ENCODE measurements around the gene KLHL22.
"Not testable (repeated sequence)": the region's sequence is repeated elsewhere in the genome, so short reads cannot be mapped to it uniquely, and the experiment has no call there.

The KLHL22 gene

DNA sequence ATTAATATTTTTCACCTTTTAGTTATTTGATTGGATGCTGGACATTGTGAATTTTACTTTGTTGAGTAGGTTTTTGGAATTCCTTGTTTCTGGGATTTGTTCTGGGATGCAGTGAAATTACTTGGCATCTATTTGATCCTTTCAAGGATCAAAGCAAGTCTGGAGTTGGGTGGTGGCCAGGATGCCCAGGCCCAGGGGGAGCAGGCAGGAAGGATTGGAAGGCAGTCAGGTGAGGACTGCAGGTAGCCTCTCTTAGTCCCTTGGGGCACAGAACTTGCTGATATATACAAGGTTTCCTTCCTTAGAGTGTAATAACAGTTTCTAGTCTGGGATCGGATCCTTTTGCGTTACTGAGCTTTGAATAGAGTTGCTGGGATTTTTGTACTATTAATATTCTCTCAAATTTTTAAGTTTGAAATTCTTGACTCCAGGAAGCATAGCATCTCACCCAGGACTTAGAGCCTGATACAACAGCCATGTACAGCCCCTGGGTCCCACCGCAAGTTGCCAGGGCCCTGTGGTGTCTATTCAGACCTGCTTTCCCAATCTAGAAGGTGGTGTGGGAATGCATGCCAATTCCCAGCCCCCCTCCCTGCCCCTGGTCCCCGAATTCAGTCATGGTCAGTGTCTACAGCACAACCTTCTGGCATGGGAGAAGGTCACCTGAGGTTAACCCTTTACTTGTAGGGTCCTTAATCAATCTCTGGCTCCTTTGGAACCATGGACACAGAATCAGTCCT is 95.6 kb downstream of the KLHL22 start:
- no peaks in the 10 kb centered on the region for H3K27me3 ChIP-seq (ENCODE audit: control insufficient read depth, insufficient read depth, low read length, poor library complexity, severe bottlenecking)
- no peak overlapping the region for H3K4me3 ChIP-seq (ENCODE audit: insufficient read depth, low read depth, low read length)
- H3K9me3 ChIP-seq (ENCODE audit: control insufficient read depth, low read length), result no peaks in the 10 kb centered on the region
- H3K4me1 ChIP-seq (ENCODE audit: control insufficient read depth, insufficient read depth, low read length), result peaks cover 7% of the 10 kb centered on the region
- 74 to 86% methylated on average over 2 of the region's 4 CpGs for WGBS, 2 experiments
- H3K36me3 ChIP-seq (ENCODE audit: control insufficient read depth, insufficient read depth, low read length), result peaks cover 11% of the 10 kb centered on the region
- H3K27ac ChIP-seq (ENCODE audit: insufficient read depth, low read depth, low read length, poor library complexity, severe bottlenecking), result no peak overlapping the region

DNA sequence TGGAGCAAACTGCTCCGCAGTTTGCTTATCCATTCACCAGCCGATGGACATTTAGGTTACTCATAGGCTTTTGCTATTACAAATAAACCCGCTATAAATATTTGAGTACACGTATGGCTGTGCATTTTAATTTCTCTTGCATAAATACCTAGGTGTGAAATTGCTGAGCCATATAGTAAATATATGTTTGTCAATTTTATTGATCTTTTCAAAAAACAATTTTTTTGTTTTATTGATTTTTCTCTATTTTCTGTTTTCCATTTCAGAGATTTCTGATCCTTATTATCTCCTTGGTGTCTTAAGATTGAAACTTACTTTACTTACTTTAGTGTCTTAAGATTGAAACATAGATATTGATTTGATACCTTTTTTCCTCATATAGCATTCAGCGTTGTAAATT is 97.2 kb downstream of the KLHL22 start:
- Histone ChIP-seq H3K4me3 (ENCODE audit: insufficient read depth, low read depth, low read length) (no peak overlapping the region), H3K27me3 (ENCODE audit: control insufficient read depth, insufficient read depth, low read length, poor library complexity, severe bottlenecking) (no peaks in the 10 kb centered on the region), H3K9me3 (ENCODE audit: control insufficient read depth, low read length) (no peaks in the 10 kb centered on the region), H3K36me3 (ENCODE audit: control insufficient read depth, insufficient read depth, low read length) (peaks cover 10% of the 10 kb centered on the region), H3K27ac (ENCODE audit: insufficient read depth, low read depth, low read length, poor library complexity, severe bottlenecking) (no peak overlapping the region), H3K4me1 (ENCODE audit: control insufficient read depth, insufficient read depth, low read length) (peaks cover 12% of the 10 kb centered on the region)
- 97 to 98% methylated on average over 3 to 5 of the region's 5 CpGs for WGBS, 2 experiments

DNA sequence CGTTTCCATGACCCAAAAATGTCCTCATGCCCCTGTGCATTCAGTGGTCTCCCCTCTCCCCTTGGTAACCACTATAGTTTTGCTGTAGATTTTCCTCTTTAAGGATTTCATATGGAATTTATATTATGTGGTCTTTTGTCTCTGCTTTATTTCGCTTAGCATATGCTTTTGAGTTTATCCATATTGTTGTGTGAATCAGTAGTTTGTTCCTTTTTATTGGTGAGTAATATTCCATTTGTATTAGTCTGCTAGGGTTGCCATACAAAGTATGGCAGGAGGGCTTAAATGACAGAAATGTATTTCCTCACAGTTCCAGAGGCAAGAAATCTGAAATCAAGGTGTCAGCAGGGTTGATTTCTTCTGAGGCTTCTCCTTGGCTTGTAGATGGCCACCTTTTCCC is 98.1 kb downstream of the KLHL22 start:
- Histone ChIP-seq H3K9me3 (ENCODE audit: control insufficient read depth, low read length) (no peaks in the 10 kb centered on the region), H3K27ac (ENCODE audit: insufficient read depth, low read depth, low read length, poor library complexity, severe bottlenecking) (no peak overlapping the region), H3K4me3 (ENCODE audit: insufficient read depth, low read depth, low read length) (no peak overlapping the region), H3K36me3 (ENCODE audit: control insufficient read depth, insufficient read depth, low read length) (peaks cover 6% of the 10 kb centered on the region), H3K4me1 (ENCODE audit: control insufficient read depth, insufficient read depth, low read length) (peaks cover 12% of the 10 kb centered on the region), H3K27me3 (ENCODE audit: control insufficient read depth, insufficient read depth, low read length, poor library complexity, severe bottlenecking) (no peaks in the 10 kb centered on the region)
- 96 to 98% methylated on average over 2 of the region's 2 CpGs for WGBS, 2 experiments

DNA sequence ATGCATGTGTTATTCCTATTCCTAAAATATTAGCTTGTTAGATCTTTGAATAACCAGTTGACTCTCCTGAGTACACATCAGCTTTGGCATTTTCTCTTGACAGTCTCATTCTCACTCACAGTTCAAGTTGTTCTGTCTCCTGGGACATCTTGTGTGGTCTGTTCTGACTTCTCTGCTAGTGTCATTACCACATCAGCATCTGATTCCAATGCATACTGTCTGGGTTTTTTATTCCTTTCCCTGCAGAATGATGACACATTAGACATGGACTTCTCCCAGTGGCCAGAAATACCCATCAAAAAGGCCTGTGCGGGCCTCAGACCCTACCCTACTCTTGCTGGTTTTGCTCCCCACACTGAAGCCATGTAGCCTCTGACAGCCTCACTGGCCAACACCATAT is 99.0 kb downstream of the KLHL22 start:
- H3K36me3 ChIP-seq (ENCODE audit: control insufficient read depth, insufficient read depth, low read length), result peaks cover 1% of the 10 kb centered on the region
- H3K9me3 ChIP-seq (ENCODE audit: control insufficient read depth, low read length), result no peaks in the 10 kb centered on the region
- no peak overlapping the region for H3K4me3 ChIP-seq (ENCODE audit: insufficient read depth, low read depth, low read length)
- no peaks in the 10 kb centered on the region for H3K27me3 ChIP-seq (ENCODE audit: control insufficient read depth, insufficient read depth, low read length, poor library complexity, severe bottlenecking)
- peaks cover 12% of the 10 kb centered on the region for H3K4me1 ChIP-seq (ENCODE audit: control insufficient read depth, insufficient read depth, low read length)
- no peak overlapping the region for H3K27ac ChIP-seq (ENCODE audit: insufficient read depth, low read depth, low read length, poor library complexity, severe bottlenecking)
- WGBS, 2 experiments, result 87 to 98% methylated on average over 1 of the region's 1 CpG

DNA sequence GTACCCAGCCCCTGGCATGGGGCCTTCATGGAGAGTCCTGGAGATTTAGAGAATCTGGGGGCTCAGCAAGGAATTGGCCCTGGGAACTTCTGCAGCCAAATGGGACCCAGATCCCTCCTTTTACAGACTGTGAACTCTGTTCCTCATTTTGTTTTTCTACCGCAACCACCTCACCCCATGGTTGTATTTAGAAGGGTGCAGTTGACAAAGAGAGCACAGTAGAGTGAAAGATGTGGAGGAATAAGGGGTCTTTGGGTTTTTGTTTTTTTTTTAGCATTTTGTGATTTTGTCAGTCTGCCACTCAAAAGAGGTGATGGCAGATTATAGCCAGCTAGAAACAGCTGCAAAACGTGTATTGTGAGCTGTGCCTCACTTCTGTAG is 99.7 kb downstream of the KLHL22 start:
- WGBS, 2 experiments, result 86 to 89% methylated on average over 2 of the region's 2 CpGs

DNA sequence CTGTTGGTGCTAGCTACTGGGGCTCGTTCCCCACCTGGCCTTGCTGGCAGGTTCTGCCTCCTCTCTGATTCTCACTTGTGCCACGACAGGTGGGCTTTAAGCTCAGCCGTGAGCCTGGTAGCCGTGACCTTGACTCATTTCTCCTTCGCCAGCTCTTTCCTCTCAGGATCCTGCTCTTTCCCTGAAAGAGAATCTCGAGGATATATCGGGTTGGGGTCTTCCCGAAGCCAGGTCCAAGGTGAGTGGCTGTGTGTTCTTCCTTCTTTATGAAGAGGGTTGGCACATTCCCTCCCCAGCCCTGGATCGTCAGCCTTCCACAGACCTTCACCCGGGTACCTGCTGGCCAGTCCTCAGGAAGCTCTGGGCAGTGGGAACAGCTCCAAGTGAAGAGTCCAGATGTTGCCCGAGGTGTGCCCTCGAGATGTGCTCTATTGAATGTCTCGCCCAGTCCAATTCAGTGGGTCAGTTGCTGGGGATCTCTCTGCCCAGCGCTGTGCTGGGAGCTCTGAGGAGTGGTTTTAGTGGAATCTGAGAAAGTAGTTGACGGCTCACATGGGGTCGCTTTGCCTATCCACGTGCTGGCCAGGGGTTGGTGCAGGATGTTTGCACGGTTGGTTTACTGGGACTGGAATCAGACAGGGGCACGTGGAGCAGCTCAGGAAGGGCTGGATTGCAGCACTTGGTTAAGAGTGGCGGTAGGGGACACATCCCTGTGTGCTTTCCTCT is 100.3 kb downstream of the KLHL22 start:
- no peaks in the 10 kb centered on the region for H3K27me3 ChIP-seq (ENCODE audit: control insufficient read depth, insufficient read depth, low read length, poor library complexity, severe bottlenecking)
- peaks cover 12% of the 10 kb centered on the region for H3K4me1 ChIP-seq (ENCODE audit: control insufficient read depth, insufficient read depth, low read length)
- H3K36me3 ChIP-seq (ENCODE audit: control insufficient read depth, insufficient read depth, low read length), result no peaks in the 10 kb centered on the region
- peak overlapping the region; percentile 92 for H3K4me3 ChIP-seq (ENCODE audit: insufficient read depth, low read depth, low read length)
- no peak overlapping the region for H3K27ac ChIP-seq (ENCODE audit: insufficient read depth, low read depth, low read length, poor library complexity, severe bottlenecking)
- no peaks in the 10 kb centered on the region for H3K9me3 ChIP-seq (ENCODE audit: control insufficient read depth, low read length)
- 87% methylated on average over 20 of the region's 20 CpGs for WGBS, 2 experiments

More for the DNA sequence above, 99.7 kb downstream of the KLHL22 start:
- Histone ChIP-seq H3K36me3 (ENCODE audit: control insufficient read depth, insufficient read depth, low read length) (no peaks in the 10 kb centered on the region), H3K27me3 (ENCODE audit: control insufficient read depth, insufficient read depth, low read length, poor library complexity, severe bottlenecking) (no peaks in the 10 kb centered on the region), H3K4me1 (ENCODE audit: control insufficient read depth, insufficient read depth, low read length) (peaks cover 12% of the 10 kb centered on the region), H3K27ac (ENCODE audit: insufficient read depth, low read depth, low read length, poor library complexity, severe bottlenecking) (no peak overlapping the region), H3K4me3 (ENCODE audit: insufficient read depth, low read depth, low read length) (no peak overlapping the region), H3K9me3 (ENCODE audit: control insufficient read depth, low read length) (no peaks in the 10 kb centered on the region)

DNA sequence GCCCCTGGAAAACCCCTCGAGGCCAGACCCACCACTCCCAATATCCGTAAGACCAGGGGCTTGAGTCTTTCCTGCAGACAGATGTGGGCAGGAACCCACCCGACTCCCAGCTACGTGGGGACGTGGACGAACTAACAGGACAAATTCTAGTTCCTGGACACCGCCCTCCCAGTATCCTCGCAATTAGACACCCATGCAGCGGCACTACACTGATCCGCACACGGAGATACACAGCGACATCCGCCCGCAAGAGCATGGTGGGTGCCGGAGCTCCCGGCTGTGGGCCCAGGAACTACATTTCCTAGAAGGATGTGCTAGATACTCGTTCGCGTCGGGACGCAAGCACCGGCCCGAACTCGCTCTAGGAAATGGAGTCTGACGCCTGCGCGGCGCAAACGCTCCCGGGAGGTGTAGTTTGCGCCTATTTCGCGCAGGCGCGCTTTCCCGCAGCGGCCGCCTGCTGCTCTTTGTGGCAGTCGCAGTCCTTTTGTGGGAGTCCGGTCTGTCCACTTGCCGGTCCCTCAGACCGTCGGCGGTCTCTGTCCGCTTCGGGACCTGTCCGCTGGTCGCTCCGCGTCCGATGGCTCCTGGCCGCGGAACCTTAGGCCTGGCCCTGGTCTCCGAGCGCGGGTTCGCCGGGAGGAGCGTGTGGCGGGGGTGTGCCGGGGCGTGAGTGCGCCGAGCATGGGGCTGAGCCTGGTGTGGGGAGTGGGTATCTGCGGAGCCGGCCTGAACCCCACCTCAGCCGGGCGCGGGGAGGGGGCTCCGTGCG is 101.7 kb downstream of the KLHL22 start, which contains the start of gene ZNF74:
ZNF74 (plus strand) TSS at position 447 of the 772 bp plus-strand sequence. CDS start 478 bp downstream, outside the sequence.
- Histone ChIP-seq H3K9me3 (ENCODE audit: control insufficient read depth, low read length) (no peaks in the 10 kb centered on the region), H3K27me3 (ENCODE audit: control insufficient read depth, insufficient read depth, low read length, poor library complexity, severe bottlenecking) (no peaks in the 10 kb centered on the region), H3K36me3 (ENCODE audit: control insufficient read depth, insufficient read depth, low read length) (no peaks in the 10 kb centered on the region), H3K4me1 (ENCODE audit: control insufficient read depth, insufficient read depth, low read length) (peaks cover 12% of the 10 kb centered on the region), H3K27ac (ENCODE audit: insufficient read depth, low read depth, low read length, poor library complexity, severe bottlenecking) (peak within 1 kb of the TSS; percentile 20), H3K4me3 (ENCODE audit: insufficient read depth, low read depth, low read length) (peak within 1 kb of the TSS; percentile 92)
- 6% methylated on average over 71 of the region's 71 CpGs for WGBS, 2 experiments

DNA sequence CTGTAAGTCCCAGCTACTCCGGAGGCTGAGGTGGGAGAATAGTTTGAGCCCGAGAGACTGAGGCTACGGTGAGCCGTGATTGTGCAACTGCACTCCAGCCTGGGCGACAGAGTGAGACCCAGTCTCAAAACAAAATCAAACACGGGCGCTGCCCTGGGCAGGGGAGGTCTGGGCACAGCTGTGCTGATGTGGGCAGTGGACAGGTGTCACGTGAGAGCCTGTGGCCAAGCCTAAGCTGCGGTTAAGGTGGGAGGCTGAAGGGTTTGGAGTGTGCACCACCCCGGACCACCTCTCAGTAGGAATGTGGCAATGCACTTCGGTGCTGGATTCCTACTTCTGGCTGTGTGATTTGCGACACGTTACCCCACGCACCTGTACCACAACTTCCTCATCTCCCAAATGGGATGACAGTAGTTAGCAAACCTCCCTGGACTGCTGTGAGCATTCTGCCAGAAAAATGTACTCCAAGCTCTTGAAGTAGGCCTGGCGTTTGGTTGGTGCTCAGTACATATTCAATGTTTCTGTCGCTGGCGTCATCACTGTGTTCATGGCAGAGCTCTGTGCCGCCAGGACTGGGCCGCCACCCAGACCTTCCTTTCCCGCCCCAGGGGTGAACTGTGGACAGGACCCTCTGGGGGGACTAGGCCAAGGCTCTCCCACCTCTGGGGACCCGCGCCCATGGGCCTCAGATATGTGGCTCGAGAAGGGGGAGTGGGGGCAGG is 102.5 kb downstream of the KLHL22 start:
- H3K36me3 ChIP-seq (ENCODE audit: control insufficient read depth, insufficient read depth, low read length), result no peaks in the 10 kb centered on the region
- 95 to 96% methylated on average over 23 of the region's 23 CpGs for WGBS, 2 experiments
- H3K27me3 ChIP-seq (ENCODE audit: control insufficient read depth, insufficient read depth, low read length, poor library complexity, severe bottlenecking), result no peaks in the 10 kb centered on the region
- peaks cover 12% of the 10 kb centered on the region for H3K4me1 ChIP-seq (ENCODE audit: control insufficient read depth, insufficient read depth, low read length)
- no peak overlapping the region for H3K27ac ChIP-seq (ENCODE audit: insufficient read depth, low read depth, low read length, poor library complexity, severe bottlenecking)
- peak overlapping the region; percentile 92 for H3K4me3 ChIP-seq (ENCODE audit: insufficient read depth, low read depth, low read length)
- H3K9me3 ChIP-seq (ENCODE audit: control insufficient read depth, low read length), result no peaks in the 10 kb centered on the region

DNA sequence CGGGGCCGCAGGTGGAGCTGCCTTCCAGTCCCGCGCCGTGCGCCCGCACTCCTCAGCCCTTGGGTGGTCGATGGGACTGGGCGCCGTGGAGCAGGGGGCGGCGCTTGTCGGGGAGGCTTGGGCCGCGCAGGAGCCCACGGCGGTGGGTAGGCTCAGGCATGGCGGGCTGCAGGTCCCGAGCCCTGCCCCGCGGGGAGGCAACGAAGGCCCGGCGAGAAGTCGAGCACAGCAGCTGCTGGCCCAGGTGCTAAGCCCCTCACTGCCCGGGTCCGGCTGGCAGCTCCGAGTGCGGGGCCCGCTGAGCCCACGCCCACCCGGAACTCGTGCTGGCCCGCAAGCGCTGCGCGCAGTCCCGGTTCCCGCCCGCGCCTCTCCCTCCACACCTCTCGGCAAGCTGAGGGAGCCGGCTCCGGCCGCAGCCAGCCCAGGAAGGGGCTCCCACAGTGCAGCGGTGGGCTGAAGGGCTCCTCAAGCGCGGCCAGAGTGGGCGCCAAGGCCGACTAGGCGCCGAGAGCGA is 103.2 kb downstream of the KLHL22 start:
- H3K4me3 ChIP-seq (ENCODE audit: insufficient read depth, low read depth, low read length); H3K27ac ChIP-seq (ENCODE audit: insufficient read depth, low read depth, low read length, poor library complexity, severe bottlenecking); H3K27me3 ChIP-seq (ENCODE audit: control insufficient read depth, insufficient read depth, low read length, poor library complexity, severe bottlenecking); H3K36me3 ChIP-seq (ENCODE audit: control insufficient read depth, insufficient read depth, low read length); H3K9me3 ChIP-seq (ENCODE audit: control insufficient read depth, low read length): not testable (repeated sequence)
- 95 to 96% methylated on average over 53 of the region's 53 CpGs for WGBS, 2 experiments
- peaks cover 12% of the 10 kb centered on the region for H3K4me1 ChIP-seq (ENCODE audit: control insufficient read depth, insufficient read depth, low read length)

All from ectodermal cell (in vitro differentiated cells).